Breast epithelium (tissue), 4 donors: ENCODE data around the gene MRO. TPM values are rescaled to one million over a fixed set of nuclear protein-coding genes. Genes with fewer than 3 reads are reported as not detected.

Experiments
- DNase-seq, 2 donors: peaks; one replicate each; pipeline ENCODE4 v3.0.0-alpha.2; 2019; ENCODE audit warnings: low spot score in 2 of 2
- H3K27ac ChIP-seq, 2 donors: fragments of 200-600 bp; sonication (generic) in 1 of 2; one replicate each; pipeline ENCODE4 v1.5.1; 2016 to 2019; ENCODE audit warnings: mild to moderate bottlenecking in 1 of 2
- H3K27me3 ChIP-seq, 2 donors: fragments of 200-600 bp; sonication (generic) in 1 of 2; one replicate each; pipeline versions ENCODE4 v1.5.1 to v1.6.0; 2017 to 2019; ENCODE audit warnings: control low read depth in 1 of 2, mild to moderate bottlenecking in 1 of 2
- H3K36me3 ChIP-seq: fragments of 200-600 bp; one replicate; pipeline ENCODE4 v1.5.1; 2019
- H3K4me1 ChIP-seq, 2 donors: fragments of 200-600 bp; sonication (generic); one replicate each; pipeline ENCODE4 v1.5.1; 2016 to 2019; ENCODE audit warnings: control low read depth in 1 of 2
- H3K4me3 ChIP-seq, 3 donors: fragments of 200-600 bp; sonication (generic); 1 replicate in 2 of 3; 2 replicates in 1 of 3; pipeline ENCODE4 v1.5.1; 2016 to 2019; ENCODE audit warnings: mild to moderate bottlenecking in 3 of 3, moderate library complexity in 2 of 3
- H3K9me3 ChIP-seq, 2 donors: fragments of 200-600 bp; sonication (generic) in 1 of 2; one replicate each; pipeline ENCODE4 v1.5.1; 2016 to 2019; ENCODE audit warnings: control low read depth in 1 of 2
- POLR2A ChIP-seq: fragments of 450-650 bp; IDR thresholded peaks from one replicate; pipeline ENCODE4 v1.6.1; 2016; ENCODE audit warnings: antibody characterized with exemption, mild to moderate bottlenecking, moderate library complexity
- POLR2AphosphoS5 ChIP-seq, 3 donors: sonication (generic); formaldehyde crosslinking; IDR thresholded peaks; one replicate each; pipeline ENCODE4 v1.6.1; 2017; ENCODE audit warnings: antibody characterized with exemption in 3 of 3
- intact Hi-C: fragments of 100-400 bp; cut with DNase I; formaldehyde crosslinking; loops from one replicate; pipeline ENCODE4 v1.15.1; 2023; ENCODE audit warnings: low total_unique reads
- total RNA-seq, 3 donors: library from RNA; depleted of rRNA; stranded (reverse); fragments of >200 nt; gene quantifications; one replicate each; pipeline ENCODE4 v1.1.0, GENCODE V29; 2016
- TF ChIP-seq, protein P1 (sequence below), 3 donors: fragments of 450-650 bp; IDR thresholded peaks; one replicate each; pipeline ENCODE4 v1.5.1; 2016 to 2017; ENCODE audit warnings: antibody characterized with exemption in 3 of 3, mild to moderate bottlenecking in 3 of 3, moderate library complexity in 3 of 3

MRO gene
- total RNA-seq, 3 donors from 2014 or later, result 0.59 to 3.0 (median 0.66) TPM

GRCh38 chr18:50749945-50750344 is 69.9 kb downstream of the MRO start:
- no peaks in the 10 kb centered on the region for H3K4me1 ChIP-seq
- H3K36me3 ChIP-seq, result no peaks in the 10 kb centered on the region
- no peak overlapping the region for H3K4me3 ChIP-seq
- no peaks in the 10 kb centered on the region for H3K27me3 ChIP-seq
- no peak for DNase-seq
- intact Hi-C loops, result no loop called here
- no peak overlapping the region for H3K27ac ChIP-seq
- TF ChIP-seq POLR2AphosphoS5 (IDR thresholded peaks at IDR 0.05), result no peak
- TF ChIP-seq, protein P1, sequence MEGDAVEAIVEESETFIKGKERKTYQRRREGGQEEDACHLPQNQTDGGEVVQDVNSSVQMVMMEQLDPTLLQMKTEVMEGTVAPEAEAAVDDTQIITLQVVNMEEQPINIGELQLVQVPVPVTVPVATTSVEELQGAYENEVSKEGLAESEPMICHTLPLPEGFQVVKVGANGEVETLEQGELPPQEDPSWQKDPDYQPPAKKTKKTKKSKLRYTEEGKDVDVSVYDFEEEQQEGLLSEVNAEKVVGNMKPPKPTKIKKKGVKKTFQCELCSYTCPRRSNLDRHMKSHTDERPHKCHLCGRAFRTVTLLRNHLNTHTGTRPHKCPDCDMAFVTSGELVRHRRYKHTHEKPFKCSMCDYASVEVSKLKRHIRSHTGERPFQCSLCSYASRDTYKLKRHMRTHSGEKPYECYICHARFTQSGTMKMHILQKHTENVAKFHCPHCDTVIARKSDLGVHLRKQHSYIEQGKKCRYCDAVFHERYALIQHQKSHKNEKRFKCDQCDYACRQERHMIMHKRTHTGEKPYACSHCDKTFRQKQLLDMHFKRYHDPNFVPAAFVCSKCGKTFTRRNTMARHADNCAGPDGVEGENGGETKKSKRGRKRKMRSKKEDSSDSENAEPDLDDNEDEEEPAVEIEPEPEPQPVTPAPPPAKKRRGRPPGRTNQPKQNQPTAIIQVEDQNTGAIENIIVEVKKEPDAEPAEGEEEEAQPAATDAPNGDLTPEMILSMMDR (IDR thresholded peaks at IDR 0.05), result no peak
- no peak for TF ChIP-seq POLR2A
- H3K9me3 ChIP-seq, result peaks cover 0 to 9% of the 10 kb centered on the region in 2 donors

GRCh38 chr18:50749421-50749820 is 70.4 kb downstream of the MRO start:
- H3K36me3 ChIP-seq, result no peaks in the 10 kb centered on the region
- H3K27me3 ChIP-seq, result no peaks in the 10 kb centered on the region
- TF ChIP-seq POLR2A (no peak), POLR2AphosphoS5 (IDR thresholded peaks at IDR 0.05) (no peak)
- TF ChIP-seq, protein P1 (IDR thresholded peaks at IDR 0.05), result no peak
- H3K4me3 ChIP-seq, result no peak overlapping the region
- no peak for DNase-seq
- H3K9me3 ChIP-seq, result peaks cover 0 to 9% of the 10 kb centered on the region in 2 donors
- intact Hi-C loops, result no loop called here
- no peak overlapping the region for H3K27ac ChIP-seq
- H3K4me1 ChIP-seq, result no peaks in the 10 kb centered on the region

DNA sequence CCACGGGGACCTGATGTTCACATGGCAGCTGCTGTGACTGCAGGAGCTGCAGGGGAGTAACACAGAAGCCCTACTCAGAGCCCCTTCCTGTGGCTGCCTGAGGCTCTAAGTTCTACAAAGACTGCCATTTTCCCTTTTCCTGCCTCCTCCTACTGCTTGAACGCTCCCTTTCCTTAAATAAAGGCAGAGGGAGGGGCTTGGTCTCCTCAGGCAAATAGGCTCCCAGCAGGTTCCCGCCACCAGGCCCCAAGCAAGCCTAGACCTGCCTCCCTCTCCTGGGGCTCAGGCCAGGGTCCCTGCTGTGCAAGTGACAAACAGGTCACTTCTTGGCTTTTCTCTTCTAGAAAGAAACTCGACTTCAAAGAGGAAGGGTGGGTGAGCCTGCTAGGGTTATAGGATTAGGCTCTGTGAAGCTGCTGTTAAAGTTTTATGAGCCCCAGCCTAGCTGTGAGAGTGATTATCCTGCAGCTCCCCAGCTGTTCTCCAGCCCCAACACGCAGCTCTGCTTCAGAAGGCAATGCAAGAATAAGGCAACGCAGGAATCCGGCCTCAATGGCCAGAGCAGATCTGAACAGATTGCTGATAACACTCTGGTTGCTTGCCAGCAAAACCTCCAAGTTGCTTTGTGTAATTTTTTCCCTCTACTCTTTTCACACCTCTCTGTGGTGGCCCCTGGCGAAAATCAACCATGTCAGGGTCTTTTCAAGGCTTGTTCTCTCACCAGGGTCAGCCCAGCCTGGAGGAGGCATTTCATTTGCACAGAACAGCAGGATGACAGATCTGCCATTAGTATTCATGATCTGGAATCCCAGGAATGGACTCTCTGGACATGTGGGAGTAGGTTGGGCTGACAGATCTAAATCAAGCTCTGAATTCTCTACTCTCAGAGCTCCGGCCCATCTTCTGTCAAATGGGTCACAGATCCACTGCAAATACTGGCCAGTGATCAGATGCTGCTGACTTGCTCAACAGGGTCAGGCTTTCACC is 71.3 kb downstream of the MRO start:
- H3K4me3 ChIP-seq, result no peak overlapping the region
- no peak for DNase-seq
- H3K9me3 ChIP-seq, result peaks cover 0 to 9% of the 10 kb centered on the region in 2 donors
- H3K4me1 ChIP-seq, result no peaks in the 10 kb centered on the region
- intact Hi-C loops, result no loop called here
- no peaks in the 10 kb centered on the region for H3K27me3 ChIP-seq
- TF ChIP-seq, protein P1 (IDR thresholded peaks at IDR 0.05), result no peak
- no peak for TF ChIP-seq POLR2A
- TF ChIP-seq POLR2AphosphoS5 (IDR thresholded peaks at IDR 0.05), result no peak
- no peaks in the 10 kb centered on the region for H3K36me3 ChIP-seq
- no peak overlapping the region for H3K27ac ChIP-seq

- no peaks in the 10 kb centered on the region for H3K4me1 ChIP-seq
- intact Hi-C loops, result no loop called here
- H3K36me3 ChIP-seq, result no peaks in the 10 kb centered on the region
- no peak overlapping the region for H3K27ac ChIP-seq
- no peak for DNase-seq
- no peaks in the 10 kb centered on the region for H3K27me3 ChIP-seq
- H3K9me3 ChIP-seq, result peaks cover 5 to 9% of the 10 kb centered on the region in 2 donors
- TF ChIP-seq, protein P1 (IDR thresholded peaks at IDR 0.05), result no peak
- TF ChIP-seq POLR2AphosphoS5 (IDR thresholded peaks at IDR 0.05), result no peak
- no peak for TF ChIP-seq POLR2A
- H3K4me3 ChIP-seq, result no peak overlapping the region
Observed at GRCh38 chr18:50747849-50748242, 72.0 kb downstream of the MRO start.

DNA sequence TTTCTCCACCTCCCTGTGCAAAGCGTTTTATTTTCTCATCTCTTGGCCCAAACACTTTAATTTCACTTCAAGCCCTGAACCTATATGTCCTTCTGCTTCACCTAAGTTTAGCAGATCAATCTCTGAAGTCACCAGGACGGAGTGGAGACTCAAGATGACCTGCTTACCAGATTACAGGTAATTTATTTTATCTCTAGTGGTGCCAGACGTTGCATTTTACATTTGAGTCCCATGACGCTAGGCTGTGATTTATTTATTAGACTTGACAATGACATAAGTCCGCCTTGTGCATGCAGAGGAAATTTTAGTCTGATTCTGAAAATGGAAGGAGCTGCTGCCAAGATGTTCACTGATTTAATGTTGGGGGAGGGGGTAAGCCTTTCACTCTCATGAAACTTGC is 73.9 kb downstream of the MRO start:
- no peaks in the 10 kb centered on the region for H3K4me1 ChIP-seq

More for the DNA sequence above, 73.9 kb downstream of the MRO start:
- intact Hi-C loops, result no loop called here
- TF ChIP-seq POLR2A (no peak), POLR2AphosphoS5 (IDR thresholded peaks at IDR 0.05) (no peak)
- TF ChIP-seq, protein P1 (IDR thresholded peaks at IDR 0.05), result no peak
- Histone ChIP-seq H3K4me3 (no peak overlapping the region), H3K27ac (no peak overlapping the region), H3K27me3 (no peaks in the 10 kb centered on the region), H3K9me3 (peaks cover 5 to 9% of the 10 kb centered on the region in 2 donors), H3K36me3 (no peaks in the 10 kb centered on the region)
- no peak for DNase-seq
